Measurements from ENCODE around the gene TMEM231. TPM values are rescaled to one million over a fixed set of nuclear protein-coding genes. Genes with fewer than 3 reads are reported as not detected.

Gene TMEM231
- total RNA-seq (1 to 10 TPM; 1.5 to 3.9 (median 3.4) TPM), polyA plus RNA-seq (1 to 10 TPM; 1.3 to 2.4 TPM), total RNA-seq (3.0 reads per million, percentile 16 among the genes with 10 or more reads in this experiment)

GRCh38 chr16:75555707-75556430, at the start of gene TMEM231:
Gene TMEM231 (minus strand): TSS chr16:75556252. CDS start chr16:75556209, 43 bp downstream.
- peak within 1 kb of the TSS; percentile 81 to 97 (median 89) for H3K27ac Mint-ChIP-seq
- H3K36me3 Mint-ChIP-seq = no peaks in the 10 kb centered on the region
- H3K4me3 Mint-ChIP-seq = peak within 1 kb of the TSS; percentile 74 to 93 (median 88)
- Histone ChIP-seq H3K36me3 (ENCODE audit: control insufficient read depth in 2 of 3, insufficient read depth in 3 of 3, low read length in 3 of 3) (no peaks in the 10 kb centered on the region), H3K27ac (ENCODE audit: low read depth, low read length) (peak within 1 kb of the TSS; percentile 66), H3K4me3 (ENCODE audit: low read length) (peak within 1 kb of the TSS; percentile 84), H3K4me1 (ENCODE audit: control insufficient read depth in 2 of 2, insufficient read depth in 2 of 2, low read length in 2 of 2) (peaks cover 10% of the 10 kb centered on the region in 2 donors), H3K9me3 (ENCODE audit: control insufficient read depth in 2 of 3, low read length in 3 of 3) (no peaks in the 10 kb centered on the region), H3K27me3 (ENCODE audit: control insufficient read depth in 2 of 2, insufficient read depth in 2 of 2, low read length in 2 of 2) (no peaks in the 10 kb centered on the region)
- H3K4me1 Mint-ChIP-seq = peaks cover 5 to 14% (median 10%) of the 10 kb centered on the region in 7 donors
- intact Hi-C loops (cut with micrococcal nuclease) = loop anchor here (1.0 to 5.0 kb wide), 14 partner anchors 10 to 1635 kb away; partner anchors contain the start of genes ADAT1 (in 2 of the 2), CFDP1 (in 2 of the 2), GABARAPL2 (in 2 of the 2) and KARS1 (in 2 of the 2)
- POLR2A ChIA-PET = interaction anchor here (0.8 to 4.6 kb wide), 5 partner anchors 10 to 122 kb away, joined by 3 to 36 read pairs (median 10); partner anchors contain the start of genes ADAT1, CFDP1, GABARAPL2 and KARS1
- CTCF ChIA-PET = interaction anchor here (0.6 to 1.1 kb wide), 6 partner anchors 11 to 91 kb away, joined by 3 to 4 read pairs (median 3); partner anchors contain the start of genes GABARAPL2 and TMEM170A
- H3K9me3 Mint-ChIP-seq = no peaks in the 10 kb centered on the region
- DNase-seq (peak; percentile 91 to 97 (median 93)), ATAC-seq (peak; percentile 98)
- H3K27me3 Mint-ChIP-seq = peaks cover 0 to 33% (median 5%) of the 10 kb centered on the region in 5 donors

GRCh38 chr16:75603241-75603640, 47.2 kb upstream of the TMEM231 start:
- no peak overlapping the region for H3K27ac ChIP-seq (ENCODE audit: low read depth, low read length)
- peaks cover 0 to 10% (median 0%) of the 10 kb centered on the region in 3 experiments for H3K9me3 ChIP-seq (ENCODE audit: control insufficient read depth in 2 of 3, low read length in 3 of 3)
- H3K36me3 Mint-ChIP-seq = peaks cover 23 to 74% (median 50%) of the 10 kb centered on the region in 5 donors
- no peaks in the 10 kb centered on the region for H3K27me3 ChIP-seq (ENCODE audit: control insufficient read depth in 2 of 2, insufficient read depth in 2 of 2, low read length in 2 of 2)
- ChIA-PET POLR2A (interaction anchor here (0.7 kb wide), 1 partner anchor 51 kb away, joined by 3 read pairs; no protein-coding TSS in a partner anchor), CTCF (no interaction called here)
- peaks cover 0 to 11% (median 3%) of the 10 kb centered on the region in 11 donors for H3K9me3 Mint-ChIP-seq
- H3K27ac Mint-ChIP-seq = no peak overlapping the region
- peaks cover 0 to 4% (median 0%) of the 10 kb centered on the region in 7 donors for H3K4me1 Mint-ChIP-seq
- H3K36me3 ChIP-seq (ENCODE audit: control insufficient read depth in 2 of 3, insufficient read depth in 3 of 3, low read length in 3 of 3) = peaks cover 24 to 65% (median 27%) of the 10 kb centered on the region in 3 experiments
- no peak for DNase-seq
- H3K4me3 Mint-ChIP-seq = no peak overlapping the region
- no peaks in the 10 kb centered on the region for H3K27me3 Mint-ChIP-seq
- ATAC-seq = no peak
- no peak overlapping the region for H3K4me3 ChIP-seq (ENCODE audit: low read length)
- intact Hi-C loops (cut with micrococcal nuclease) = loop anchor here in 1 of 2 donors (5.0 kb wide), 1 partner anchor 159 kb away; no protein-coding TSS in a partner anchor
- H3K4me1 ChIP-seq (ENCODE audit: control insufficient read depth in 2 of 2, insufficient read depth in 2 of 2, low read length in 2 of 2) = no peaks in the 10 kb centered on the region

- H3K4me3 ChIP-seq (ENCODE audit: low read length) = no peak overlapping the region
- peaks cover 0 to 11% (median 5%) of the 10 kb centered on the region in 11 donors for H3K9me3 Mint-ChIP-seq
- no peak overlapping the region for H3K27ac Mint-ChIP-seq
- H3K4me3 Mint-ChIP-seq = no peak overlapping the region
- no peaks in the 10 kb centered on the region for H3K27me3 Mint-ChIP-seq
- DNase-seq (no peak), ATAC-seq (no peak)
- H3K9me3 ChIP-seq (ENCODE audit: control insufficient read depth in 2 of 3, low read length in 3 of 3) = peaks cover 0 to 10% (median 0%) of the 10 kb centered on the region in 3 experiments
- peaks cover 0 to 4% (median 2%) of the 10 kb centered on the region in 7 donors for H3K4me1 Mint-ChIP-seq
- no peak overlapping the region for H3K27ac ChIP-seq (ENCODE audit: low read depth, low read length)
- H3K4me1 ChIP-seq (ENCODE audit: control insufficient read depth in 2 of 2, insufficient read depth in 2 of 2, low read length in 2 of 2) = no peaks in the 10 kb centered on the region
- ChIA-PET POLR2A (no interaction called here), CTCF (interaction anchor here (0.6 to 1.4 kb wide), 2 partner anchors 13 to 196 kb away, joined by 3 to 4 read pairs; no protein-coding TSS in a partner anchor)
- H3K36me3 Mint-ChIP-seq = peaks cover 32 to 67% (median 56%) of the 10 kb centered on the region in 5 donors
- intact Hi-C loops (cut with micrococcal nuclease) = loop anchor here in 1 of 2 donors (5.0 kb wide), 1 partner anchor 163 kb away; no protein-coding TSS in a partner anchor
- H3K27me3 ChIP-seq (ENCODE audit: control insufficient read depth in 2 of 2, insufficient read depth in 2 of 2, low read length in 2 of 2) = no peaks in the 10 kb centered on the region
- peaks cover 17 to 58% (median 23%) of the 10 kb centered on the region in 3 experiments for H3K36me3 ChIP-seq (ENCODE audit: control insufficient read depth in 2 of 3, insufficient read depth in 3 of 3, low read length in 3 of 3)
Observed at GRCh38 chr16:75599452-75600277, 43.6 kb upstream of the TMEM231 start.

GRCh38 chr16:75593825-75594820, 38.1 kb upstream of the TMEM231 start:
- Histone ChIP-seq H3K4me3 (ENCODE audit: low read length) (no peak overlapping the region), H3K36me3 (ENCODE audit: control insufficient read depth in 2 of 3, insufficient read depth in 3 of 3, low read length in 3 of 3) (peaks cover 0 to 22% (median 3%) of the 10 kb centered on the region in 3 experiments), H3K4me1 (ENCODE audit: control insufficient read depth in 2 of 2, insufficient read depth in 2 of 2, low read length in 2 of 2) (no peaks in the 10 kb centered on the region), H3K9me3 (ENCODE audit: control insufficient read depth in 2 of 3, low read length in 3 of 3) (no peaks in the 10 kb centered on the region), H3K27me3 (ENCODE audit: control insufficient read depth in 2 of 2, insufficient read depth in 2 of 2, low read length in 2 of 2) (no peaks in the 10 kb centered on the region), H3K27ac (ENCODE audit: low read depth, low read length) (no peak overlapping the region)
- no peak for DNase-seq
- peaks cover 0 to 14% (median 5%) of the 10 kb centered on the region in 7 donors for H3K4me1 Mint-ChIP-seq
- POLR2A ChIA-PET = interaction anchor here (0.6 kb wide), 1 partner anchor 29 kb away, joined by 3 read pairs; no protein-coding TSS in a partner anchor
- intact Hi-C loops (cut with micrococcal nuclease) = no loop called here
- H3K27ac Mint-ChIP-seq = peak overlapping the region in 1 of 9 donors; percentile 21
- CTCF ChIA-PET = no interaction called here
- peak overlapping the region in 1 of 10 donors; percentile 38 for H3K4me3 Mint-ChIP-seq
- H3K9me3 Mint-ChIP-seq = peaks cover 0 to 5% (median 0%) of the 10 kb centered on the region in 11 donors
- H3K36me3 Mint-ChIP-seq = peaks cover 13 to 20% (median 17%) of the 10 kb centered on the region in 5 donors
- peak; percentile 63 for ATAC-seq
- no peaks in the 10 kb centered on the region for H3K27me3 Mint-ChIP-seq

- intact Hi-C loops (cut with micrococcal nuclease) = no loop called here
- ATAC-seq (no peak), DNase-seq (no peak)
- POLR2A ChIA-PET = interaction anchor here (0.6 kb wide), 1 partner anchor 28 kb away, joined by 3 read pairs; no protein-coding TSS in a partner anchor
- H3K9me3 ChIP-seq (ENCODE audit: control insufficient read depth in 2 of 3, low read length in 3 of 3) = no peaks in the 10 kb centered on the region
- Mint-ChIP-seq H3K9me3 (peaks cover 0 to 5% (median 0%) of the 10 kb centered on the region in 11 donors), H3K27ac (no peak overlapping the region), H3K36me3 (peaks cover 13 to 20% (median 16%) of the 10 kb centered on the region in 5 donors), H3K4me3 (no peak overlapping the region), H3K4me1 (peaks cover 0 to 14% (median 5%) of the 10 kb centered on the region in 7 donors), H3K27me3 (no peaks in the 10 kb centered on the region)
- CTCF ChIA-PET = no interaction called here
- no peak overlapping the region for H3K4me3 ChIP-seq (ENCODE audit: low read length)
- peaks cover 0 to 22% (median 3%) of the 10 kb centered on the region in 3 experiments for H3K36me3 ChIP-seq (ENCODE audit: control insufficient read depth in 2 of 3, insufficient read depth in 3 of 3, low read length in 3 of 3)
- H3K4me1 ChIP-seq (ENCODE audit: control insufficient read depth in 2 of 2, insufficient read depth in 2 of 2, low read length in 2 of 2) = no peaks in the 10 kb centered on the region
- H3K27ac ChIP-seq (ENCODE audit: low read depth, low read length) = no peak overlapping the region
- no peaks in the 10 kb centered on the region for H3K27me3 ChIP-seq (ENCODE audit: control insufficient read depth in 2 of 2, insufficient read depth in 2 of 2, low read length in 2 of 2)
Observed at GRCh38 chr16:75593308-75593707, 37.3 kb upstream of the TMEM231 start.
